Measurements from ENCODE around the gene KLF1.
A peak's percentile ranks its signal among the peaks of the same experiment; 100 is the strongest.

KLF1 gene

DNA sequence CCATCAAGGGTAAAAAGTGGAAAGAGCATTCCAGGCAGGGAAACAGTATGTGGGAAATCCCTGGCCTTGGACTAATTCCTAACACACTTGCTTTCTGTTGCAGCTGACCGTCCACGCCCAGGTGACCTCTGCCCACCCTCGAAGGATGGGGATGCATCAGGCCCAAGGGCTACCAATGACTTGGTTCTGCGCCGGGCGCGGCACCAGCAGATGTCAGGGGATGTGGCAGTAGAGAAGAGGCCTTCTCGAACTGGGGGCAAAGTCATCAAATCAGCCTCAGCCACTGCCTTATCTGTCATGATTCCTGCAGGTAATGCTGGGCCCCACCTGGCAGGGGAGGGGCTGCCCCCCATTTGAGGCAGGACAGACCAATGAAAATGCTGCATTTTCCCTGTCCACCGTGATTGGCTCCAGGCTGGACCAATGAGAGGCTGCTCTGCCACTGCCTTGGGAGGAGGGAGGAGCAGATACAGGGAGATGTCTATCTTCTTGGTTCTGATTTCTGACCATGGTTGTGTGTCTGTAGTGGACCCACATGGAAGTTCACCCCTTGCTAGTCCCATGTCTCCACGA, 18.4 kb downstream of the KLF1 start:
- H3K36me3 ChIP-seq (ENCODE audit: control insufficient read depth, low read length): peaks cover 4% of the 10 kb centered on the region; the same call in 1 of the 2 replicates
- H3K4me2 ChIP-seq (ENCODE audit: low read length): no peak overlapping the region
- no peaks in the 10 kb centered on the region for H3K9me2 ChIP-seq (replicated peaks; ENCODE audit: control insufficient read depth, low read length)
- peaks cover 11% of the 10 kb centered on the region for H3K4me1 ChIP-seq (ENCODE audit: control insufficient read depth, low read length)
- no peaks in the 10 kb centered on the region for H3K79me2 ChIP-seq (ENCODE audit: control insufficient read depth, low read length)
- H3K9me3 ChIP-seq (ENCODE audit: control insufficient read depth, insufficient read depth, low read length): peaks cover 7% of the 10 kb centered on the region; the same call in 1 of the 2 replicates
- peaks cover 5% of the 10 kb centered on the region; the same call in 1 of the 2 replicates for H3F3A ChIP-seq (ENCODE audit: control insufficient read depth, insufficient read depth)
- H3K27ac ChIP-seq (ENCODE audit: low read depth, low read length): no peak overlapping the region
- TF ChIP-seq, protein P1, sequence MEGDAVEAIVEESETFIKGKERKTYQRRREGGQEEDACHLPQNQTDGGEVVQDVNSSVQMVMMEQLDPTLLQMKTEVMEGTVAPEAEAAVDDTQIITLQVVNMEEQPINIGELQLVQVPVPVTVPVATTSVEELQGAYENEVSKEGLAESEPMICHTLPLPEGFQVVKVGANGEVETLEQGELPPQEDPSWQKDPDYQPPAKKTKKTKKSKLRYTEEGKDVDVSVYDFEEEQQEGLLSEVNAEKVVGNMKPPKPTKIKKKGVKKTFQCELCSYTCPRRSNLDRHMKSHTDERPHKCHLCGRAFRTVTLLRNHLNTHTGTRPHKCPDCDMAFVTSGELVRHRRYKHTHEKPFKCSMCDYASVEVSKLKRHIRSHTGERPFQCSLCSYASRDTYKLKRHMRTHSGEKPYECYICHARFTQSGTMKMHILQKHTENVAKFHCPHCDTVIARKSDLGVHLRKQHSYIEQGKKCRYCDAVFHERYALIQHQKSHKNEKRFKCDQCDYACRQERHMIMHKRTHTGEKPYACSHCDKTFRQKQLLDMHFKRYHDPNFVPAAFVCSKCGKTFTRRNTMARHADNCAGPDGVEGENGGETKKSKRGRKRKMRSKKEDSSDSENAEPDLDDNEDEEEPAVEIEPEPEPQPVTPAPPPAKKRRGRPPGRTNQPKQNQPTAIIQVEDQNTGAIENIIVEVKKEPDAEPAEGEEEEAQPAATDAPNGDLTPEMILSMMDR (IDR thresholded peaks at IDR 0.05; ENCODE audit: low read depth, low read length, poor library complexity, severe bottlenecking): no peak
- TF ChIP-seq EZH2phosphoT487 (IDR thresholded peaks at IDR 0.05; ENCODE audit: borderline replicate concordance, low read length): no peak
- H3K4me3 ChIP-seq (ENCODE audit: low read length): no peak overlapping the region
- H3K27me3 ChIP-seq (ENCODE audit: control insufficient read depth, low read length): no peaks in the 10 kb centered on the region
- H4K20me1 ChIP-seq (ENCODE audit: control insufficient read depth, insufficient read depth, low read depth, low read length): no peaks in the 10 kb centered on the region

DNA sequence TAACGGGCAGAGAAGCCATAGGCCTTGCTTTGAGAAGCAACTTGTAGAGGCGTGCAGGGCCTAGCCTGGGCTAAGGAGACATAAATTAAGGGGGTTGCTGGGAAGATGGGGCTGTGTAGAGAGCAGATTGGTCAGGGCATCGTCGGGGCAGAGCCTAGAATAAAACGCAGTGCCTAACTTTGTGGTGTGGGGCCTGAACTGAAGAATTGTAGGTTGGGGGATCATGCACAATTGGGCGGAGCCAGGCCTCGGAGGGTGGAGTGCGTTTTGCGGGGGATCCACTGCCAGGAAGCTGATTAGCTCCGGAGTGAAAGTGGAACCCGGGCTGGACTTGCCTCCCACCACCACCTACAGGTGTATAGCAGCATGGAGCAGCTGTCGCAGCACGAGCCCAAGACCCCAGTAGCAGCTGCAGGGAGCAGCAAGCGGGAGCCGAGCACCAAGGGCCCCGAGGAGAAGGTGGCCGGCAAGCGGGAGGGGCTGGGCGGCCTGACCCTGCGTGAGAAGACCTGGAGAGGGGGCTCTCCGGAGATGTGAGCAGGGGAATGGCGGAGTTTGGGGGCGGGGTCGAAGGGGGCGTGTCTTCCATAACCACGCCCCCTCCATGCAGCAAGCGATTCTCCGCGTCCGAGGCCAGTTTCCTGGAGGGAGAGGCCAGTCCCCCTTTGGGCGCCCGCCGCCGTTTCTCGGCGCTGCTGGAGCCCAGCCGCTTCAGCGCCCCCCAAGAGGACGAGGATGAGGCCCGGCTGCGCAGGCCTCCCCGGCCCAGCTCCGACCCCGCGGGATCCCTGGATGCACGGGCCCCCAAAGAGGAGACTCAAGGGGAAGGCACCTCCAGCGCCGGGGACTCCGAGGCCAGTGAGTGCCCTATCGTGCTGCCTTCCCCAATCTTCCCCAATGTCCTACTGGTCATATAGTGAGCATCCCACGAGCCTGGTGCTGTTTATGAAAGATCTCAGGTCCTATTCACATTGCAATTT, 19.6 kb downstream of the KLF1 start:
- Histone ChIP-seq H3K4me3 (ENCODE audit: low read length) (peak overlapping the region; percentile 76), H3F3A (ENCODE audit: control insufficient read depth, insufficient read depth) (peaks cover 5% of the 10 kb centered on the region; the same call in 1 of the 2 replicates), H3K9me2 (replicated peaks; ENCODE audit: control insufficient read depth, low read length) (no peaks in the 10 kb centered on the region), H3K4me2 (ENCODE audit: low read length) (peak overlapping the region; percentile 95), H3K27ac (ENCODE audit: low read depth, low read length) (no peak overlapping the region), H3K4me1 (ENCODE audit: control insufficient read depth, low read length) (peaks cover 11% of the 10 kb centered on the region), H3K36me3 (ENCODE audit: control insufficient read depth, low read length) (no peaks in the 10 kb centered on the region), H3K9me3 (ENCODE audit: control insufficient read depth, insufficient read depth, low read length) (no peaks in the 10 kb centered on the region), H4K20me1 (ENCODE audit: control insufficient read depth, insufficient read depth, low read depth, low read length) (no peaks in the 10 kb centered on the region), H3K27me3 (ENCODE audit: control insufficient read depth, low read length) (0 out of 2 replicates have a peak, but pooled peaks cover 2% of the 10 kb centered on the region), H3K79me2 (ENCODE audit: control insufficient read depth, low read length) (no peaks in the 10 kb centered on the region)
- TF ChIP-seq, protein P1 (IDR thresholded peaks at IDR 0.05; ENCODE audit: low read depth, low read length, poor library complexity, severe bottlenecking): no peak
- no peak for TF ChIP-seq EZH2phosphoT487 (IDR thresholded peaks at IDR 0.05; ENCODE audit: borderline replicate concordance, low read length)

DNA sequence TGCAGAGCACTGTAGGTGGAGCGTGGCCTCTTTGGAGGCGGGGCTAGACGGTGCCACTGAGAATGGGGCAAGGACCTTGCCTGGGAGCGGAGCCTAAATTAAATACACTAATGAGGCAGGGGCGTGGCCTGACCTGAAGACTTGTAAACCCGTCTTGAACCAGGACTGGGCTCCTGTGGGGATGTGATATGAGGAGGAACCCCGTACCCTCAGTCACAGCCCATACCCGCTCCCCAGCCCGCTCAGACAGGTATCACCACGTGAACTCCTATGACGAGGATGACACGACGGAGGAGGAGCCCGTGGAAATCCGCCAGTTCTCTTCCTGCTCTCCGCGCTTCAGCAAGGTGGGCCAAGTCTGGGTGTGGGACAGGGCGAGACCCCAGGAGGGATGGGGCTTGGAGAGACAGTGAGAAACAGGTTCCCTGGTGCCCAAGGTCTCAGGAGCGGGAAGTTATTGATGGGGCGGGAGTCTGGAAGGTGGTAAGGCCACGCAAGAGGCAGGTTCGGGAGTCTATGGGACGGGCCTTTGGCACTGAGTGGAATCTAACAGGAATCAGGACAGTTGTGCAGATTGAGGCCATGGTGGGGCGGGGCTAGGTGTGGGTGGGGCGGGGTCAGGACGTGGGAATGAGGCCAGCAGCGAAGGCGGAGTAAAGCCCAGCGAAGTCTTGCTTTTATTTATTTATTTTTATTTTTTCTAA, 20.4 kb downstream of the KLF1 start:
- H3K27me3 ChIP-seq (ENCODE audit: control insufficient read depth, low read length): 0 out of 2 replicates have a peak, but pooled peaks cover 2% of the 10 kb centered on the region
- H3K27ac ChIP-seq (ENCODE audit: low read depth, low read length): no peak overlapping the region
- TF ChIP-seq, protein P1 (IDR thresholded peaks at IDR 0.05; ENCODE audit: low read depth, low read length, poor library complexity, severe bottlenecking): no peak
- no peak for TF ChIP-seq EZH2phosphoT487 (IDR thresholded peaks at IDR 0.05; ENCODE audit: borderline replicate concordance, low read length)
- H3K4me1 ChIP-seq (ENCODE audit: control insufficient read depth, low read length): peaks cover 11% of the 10 kb centered on the region
- H3K9me2 ChIP-seq (replicated peaks; ENCODE audit: control insufficient read depth, low read length): no peaks in the 10 kb centered on the region
- no peaks in the 10 kb centered on the region for H3K79me2 ChIP-seq (ENCODE audit: control insufficient read depth, low read length)
- no peak overlapping the region; the same call in 1 of the 2 replicates for H3K4me2 ChIP-seq (ENCODE audit: low read length)
- H3F3A ChIP-seq (ENCODE audit: control insufficient read depth, insufficient read depth): no peaks in the 10 kb centered on the region
- H3K9me3 ChIP-seq (ENCODE audit: control insufficient read depth, insufficient read depth, low read length): no peaks in the 10 kb centered on the region
- H3K4me3 ChIP-seq (ENCODE audit: low read length): no peak overlapping the region
- no peaks in the 10 kb centered on the region for H4K20me1 ChIP-seq (ENCODE audit: control insufficient read depth, insufficient read depth, low read depth, low read length)
- H3K36me3 ChIP-seq (ENCODE audit: control insufficient read depth, low read length): no peaks in the 10 kb centered on the region
